ENCODE data around the gene SAMM50.

The SAMM50 gene

GRCh38 chr22:43955040-43955882 is at the start of gene SAMM50:
Gene SAMM50, plus strand, starts transcription at chr22:43955442. Its CDS starts 136 bp downstream, at chr22:43955578.
- H3K27ac ChIP-seq: peak within 1 kb of the TSS; percentile 84
- TF ChIP-seq, protein P1, sequence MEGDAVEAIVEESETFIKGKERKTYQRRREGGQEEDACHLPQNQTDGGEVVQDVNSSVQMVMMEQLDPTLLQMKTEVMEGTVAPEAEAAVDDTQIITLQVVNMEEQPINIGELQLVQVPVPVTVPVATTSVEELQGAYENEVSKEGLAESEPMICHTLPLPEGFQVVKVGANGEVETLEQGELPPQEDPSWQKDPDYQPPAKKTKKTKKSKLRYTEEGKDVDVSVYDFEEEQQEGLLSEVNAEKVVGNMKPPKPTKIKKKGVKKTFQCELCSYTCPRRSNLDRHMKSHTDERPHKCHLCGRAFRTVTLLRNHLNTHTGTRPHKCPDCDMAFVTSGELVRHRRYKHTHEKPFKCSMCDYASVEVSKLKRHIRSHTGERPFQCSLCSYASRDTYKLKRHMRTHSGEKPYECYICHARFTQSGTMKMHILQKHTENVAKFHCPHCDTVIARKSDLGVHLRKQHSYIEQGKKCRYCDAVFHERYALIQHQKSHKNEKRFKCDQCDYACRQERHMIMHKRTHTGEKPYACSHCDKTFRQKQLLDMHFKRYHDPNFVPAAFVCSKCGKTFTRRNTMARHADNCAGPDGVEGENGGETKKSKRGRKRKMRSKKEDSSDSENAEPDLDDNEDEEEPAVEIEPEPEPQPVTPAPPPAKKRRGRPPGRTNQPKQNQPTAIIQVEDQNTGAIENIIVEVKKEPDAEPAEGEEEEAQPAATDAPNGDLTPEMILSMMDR (conservative IDR thresholded peaks at IDR 0.05): no peak

- H3K27ac ChIP-seq: no peak overlapping the region
- TF ChIP-seq, protein P1 (conservative IDR thresholded peaks at IDR 0.05): no peak
Measured at GRCh38 chr22:43905681-43906080, 49.6 kb upstream of the SAMM50 start.

DNA sequence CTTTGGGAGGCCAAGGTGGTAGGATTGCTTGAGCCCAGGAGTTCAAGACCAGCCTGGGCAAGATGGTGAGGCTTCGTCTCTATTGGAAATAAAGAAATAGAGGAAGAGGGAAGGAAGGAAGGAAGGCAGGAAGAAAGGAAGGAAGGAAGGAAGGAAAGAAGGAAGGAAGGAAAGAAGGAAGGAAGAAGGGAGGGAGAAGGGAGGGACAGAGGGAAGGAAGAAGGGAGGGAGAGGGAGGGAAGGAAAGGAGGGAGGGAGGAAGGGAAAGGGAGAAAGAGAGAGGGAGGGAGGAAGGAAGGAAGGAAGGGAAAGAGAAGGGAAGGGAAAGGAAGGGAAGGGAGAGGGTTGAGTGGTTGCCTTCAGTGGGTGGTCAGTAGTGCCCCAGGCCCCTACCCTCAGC is 45.5 kb upstream of the SAMM50 start:
- TF ChIP-seq, protein P1 (conservative IDR thresholded peaks at IDR 0.05): no peak
- no peak overlapping the region for H3K27ac ChIP-seq

DNA sequence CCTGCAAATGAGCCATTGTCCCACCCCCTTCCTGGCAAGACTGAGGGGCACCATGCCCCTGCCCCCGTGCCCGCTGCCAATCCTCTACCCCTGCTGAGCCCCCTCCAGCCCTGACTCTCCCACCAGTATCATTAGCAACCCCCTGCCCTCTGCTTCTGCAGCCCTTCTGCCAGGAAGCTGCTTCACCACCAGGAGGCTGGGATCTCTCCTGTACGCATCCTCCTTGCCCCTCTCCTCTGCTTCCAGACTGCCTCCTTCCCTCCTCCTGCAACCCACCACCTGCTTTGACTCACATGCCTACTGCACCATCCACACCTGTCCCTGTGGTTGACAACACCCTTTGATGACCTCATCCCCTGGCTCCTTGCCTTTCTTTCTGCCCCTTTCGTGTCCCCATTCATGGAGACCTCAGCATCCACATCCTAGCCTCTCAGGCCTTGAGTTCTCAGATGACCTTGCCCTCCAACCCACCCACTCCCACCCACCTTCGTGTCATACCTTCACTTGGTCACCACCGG is 45.0 kb upstream of the SAMM50 start:
- TF ChIP-seq, protein P1 (conservative IDR thresholded peaks at IDR 0.05): no peak
- H3K27ac ChIP-seq: no peak overlapping the region

GRCh38 chr22:43911351-43911750 is 43.9 kb upstream of the SAMM50 start:
- H3K27ac ChIP-seq: no peak overlapping the region
- TF ChIP-seq, protein P1 (conservative IDR thresholded peaks at IDR 0.05): no peak

- H3K27ac ChIP-seq: no peak overlapping the region
- TF ChIP-seq, protein P1 (conservative IDR thresholded peaks at IDR 0.05): no peak
Measured at GRCh38 chr22:43917521-43917920, 37.7 kb upstream of the SAMM50 start.

DNA sequence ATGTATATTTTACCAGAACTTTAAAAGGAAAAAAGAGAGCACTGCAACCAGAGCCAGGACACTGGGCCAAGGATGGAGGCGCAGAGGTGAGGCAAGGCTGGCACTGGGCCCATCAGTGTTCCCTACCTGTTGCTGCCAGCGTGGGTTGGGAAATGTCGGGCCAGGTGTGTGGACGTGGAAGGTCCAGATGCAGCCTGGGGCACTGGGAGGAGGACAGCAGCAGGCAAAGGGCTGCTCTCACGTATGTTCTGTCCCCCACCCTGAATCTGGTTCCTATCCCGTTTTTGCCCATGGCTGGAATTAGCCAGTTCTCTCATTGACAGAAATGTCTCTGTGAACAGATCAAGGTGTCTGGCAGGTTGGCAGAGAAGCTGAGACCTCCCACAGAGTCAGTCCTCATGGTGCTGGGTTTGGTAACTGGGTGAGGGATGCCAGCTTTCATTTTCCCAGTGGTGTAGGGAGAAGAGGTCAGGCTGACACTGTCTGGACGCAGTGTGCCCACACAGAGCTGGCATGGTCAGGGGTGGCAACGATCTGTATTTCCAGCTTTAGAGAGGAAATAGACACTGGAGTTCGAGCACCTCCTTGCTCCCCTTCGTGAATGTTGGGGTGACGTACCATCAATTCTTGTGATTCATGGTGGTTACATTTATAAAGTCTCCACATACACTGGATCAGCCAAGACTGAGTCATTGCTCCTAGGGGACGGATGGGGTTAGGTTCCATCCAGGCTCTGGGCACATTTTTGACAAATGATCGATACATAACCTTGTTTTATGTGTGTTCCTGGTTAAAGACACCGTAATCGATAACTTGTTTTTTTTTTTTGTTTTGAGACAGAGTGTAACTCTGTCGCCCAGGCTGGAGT is 35.9 kb upstream of the SAMM50 start:
- H3K27ac ChIP-seq: no peak overlapping the region
- TF ChIP-seq, protein P1 (conservative IDR thresholded peaks at IDR 0.05): no peak
